HL-60/S4 treated with retinoic acid at 250 ng/mL for 4 days and 3 days (cell line): Measurements from ENCODE around the gene PCSK4.

Experiments used
- in situ Hi-C: fragments of 300-500 bp; cut with MboI; formaldehyde crosslinking; loops from 2 replicates; pipeline ENCODE4 v1.7.0; 2022; ENCODE audit warnings: low sequenced_read_pairs

The PCSK4 gene

DNA sequence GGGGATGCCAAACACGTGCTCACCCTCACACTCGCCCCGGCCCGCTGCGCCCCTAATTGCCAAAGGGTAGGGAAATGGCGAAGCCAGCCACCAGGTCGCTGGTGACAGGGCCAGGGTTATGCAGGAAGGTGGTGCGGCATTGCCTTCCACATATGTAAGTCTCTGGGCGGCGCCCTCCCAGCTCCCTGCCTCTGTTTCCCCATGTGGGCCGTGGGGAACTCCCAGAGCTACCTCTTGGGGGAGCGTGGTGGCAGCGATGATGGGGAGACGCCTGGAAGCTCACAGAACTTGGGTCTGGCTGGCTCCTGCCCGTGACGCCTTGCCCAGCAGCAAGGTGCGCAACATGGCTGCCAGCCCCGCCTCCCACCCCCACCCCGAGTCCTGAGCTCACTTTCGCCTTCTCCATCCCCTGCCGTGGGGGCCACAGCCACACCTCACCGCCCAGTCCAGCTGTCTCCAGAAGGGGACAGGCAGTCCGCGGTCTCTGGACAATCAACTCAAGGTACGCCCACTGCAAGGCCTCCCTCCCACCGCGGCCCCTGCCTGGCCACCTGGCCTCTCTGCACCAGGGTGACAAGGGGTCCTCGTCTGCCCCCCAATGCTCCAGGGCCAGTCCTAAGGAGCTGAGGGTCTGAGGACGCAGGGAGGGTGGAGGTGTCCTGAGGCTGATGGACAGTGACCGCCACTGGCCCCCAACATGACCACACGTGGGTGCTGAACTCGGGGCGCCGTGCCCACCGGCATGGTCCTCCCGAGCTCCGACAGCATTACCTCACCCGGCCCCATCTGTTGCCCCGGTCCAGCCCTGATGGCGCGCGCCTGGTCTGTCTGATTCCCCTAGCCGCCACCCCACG is 17.7 kb downstream of the PCSK4 start:
- in situ Hi-C loops = no loop called here

DNA sequence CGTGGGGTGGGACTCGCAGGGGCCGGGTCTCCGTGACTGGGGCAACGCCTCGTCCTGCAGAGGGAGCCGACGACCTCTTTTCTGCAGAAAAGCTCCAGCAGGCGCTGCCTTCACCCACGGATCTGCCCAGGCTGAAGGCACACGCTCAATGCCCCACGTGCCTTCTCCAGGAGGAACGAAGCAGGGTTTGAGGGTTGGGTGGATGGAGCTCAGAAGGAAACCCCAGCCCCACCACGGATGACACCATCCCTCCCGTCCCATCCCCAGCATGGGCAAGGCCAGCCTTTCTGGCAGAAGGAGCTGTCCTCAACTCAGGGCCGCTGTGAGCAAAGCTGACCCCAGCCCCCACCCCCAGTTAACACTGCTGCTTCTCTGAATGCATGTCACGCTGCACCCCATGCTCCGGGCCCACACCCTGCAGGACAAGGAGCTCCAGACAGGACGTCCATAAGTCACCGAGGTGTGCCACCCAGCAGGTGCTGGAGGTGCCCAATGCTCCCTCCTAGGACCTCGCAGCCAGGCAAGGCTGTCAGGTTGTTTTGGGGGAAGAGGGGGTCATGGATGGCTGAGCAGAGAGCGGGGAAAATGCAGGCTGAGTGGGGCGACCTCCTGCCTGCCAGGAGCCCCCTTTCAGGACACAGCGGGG is 18.5 kb downstream of the PCSK4 start:
- in situ Hi-C loops = no loop called here

DNA sequence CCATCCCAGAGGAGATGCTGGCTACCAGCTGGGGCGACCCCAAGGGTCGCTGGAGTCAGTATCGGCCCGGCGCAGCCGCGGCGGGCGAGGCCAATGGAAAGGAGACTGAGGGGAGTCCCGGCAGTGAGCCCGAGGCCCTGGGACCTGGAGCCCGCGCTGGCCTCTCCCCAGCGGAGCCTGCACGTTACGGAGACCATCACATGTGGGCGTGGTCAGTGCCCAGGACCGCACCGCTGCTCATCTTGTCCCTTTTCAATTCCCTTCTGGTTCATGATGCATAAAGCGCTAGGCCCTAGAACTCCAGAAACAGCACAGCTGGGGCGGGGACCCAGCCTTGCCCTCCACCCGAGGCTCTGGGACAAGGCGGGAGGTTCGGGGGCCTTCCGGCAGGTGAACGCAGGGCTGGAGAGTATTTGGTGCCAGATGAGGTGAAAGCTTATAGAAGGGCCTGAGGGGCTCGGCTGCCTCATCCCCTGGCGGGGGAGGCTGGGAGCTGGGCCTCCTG is 19.1 kb downstream of the PCSK4 start:
- in situ Hi-C loops = no loop called here

- in situ Hi-C loops = no loop called here
Observed at GRCh38 chr19:1470305-1471009, 19.7 kb downstream of the PCSK4 start.

DNA sequence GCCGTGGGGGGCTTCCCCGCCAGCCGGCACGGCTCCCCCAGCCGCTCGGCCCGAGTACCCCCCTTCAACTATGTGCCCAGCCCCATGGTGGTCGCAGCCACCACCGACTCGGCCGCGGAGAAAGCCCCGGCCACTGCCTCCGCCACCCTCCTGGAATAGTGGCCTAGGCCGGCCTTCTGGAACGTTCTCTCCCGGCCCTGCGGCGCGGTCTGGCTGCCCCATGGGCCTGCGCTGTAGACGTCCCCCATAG is 20.2 kb downstream of the PCSK4 start:
- in situ Hi-C loops = no loop called here

- in situ Hi-C loops = no loop called here
Observed at GRCh38 chr19:1469255-1470054, 20.7 kb downstream of the PCSK4 start.

DNA sequence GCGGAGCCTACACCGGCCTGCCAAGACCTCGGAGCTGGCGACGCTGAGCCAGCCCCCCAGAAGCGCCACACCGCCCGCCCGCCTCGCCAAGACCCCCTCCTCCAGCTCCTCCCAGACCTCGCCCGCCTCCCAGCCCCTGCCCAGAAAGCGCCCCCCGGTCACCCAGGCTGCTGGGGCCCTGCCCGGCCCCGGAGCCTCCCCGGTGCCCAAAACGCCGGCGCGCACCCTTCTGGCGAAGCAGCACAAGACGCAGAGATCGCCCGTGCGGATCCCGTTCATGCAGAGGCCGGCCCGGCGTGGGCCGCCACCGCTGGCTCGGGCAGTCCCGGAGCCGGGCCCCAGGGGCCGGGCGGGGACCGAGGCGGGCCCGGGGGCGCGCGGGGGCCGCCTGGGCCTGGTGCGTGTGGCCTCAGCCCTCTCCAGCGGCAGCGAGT is 21.3 kb downstream of the PCSK4 start:
- in situ Hi-C loops = no loop called here

- in situ Hi-C loops = no loop called here
Observed at GRCh38 chr19:1468274-1468820, 21.8 kb downstream of the PCSK4 start.

DNA sequence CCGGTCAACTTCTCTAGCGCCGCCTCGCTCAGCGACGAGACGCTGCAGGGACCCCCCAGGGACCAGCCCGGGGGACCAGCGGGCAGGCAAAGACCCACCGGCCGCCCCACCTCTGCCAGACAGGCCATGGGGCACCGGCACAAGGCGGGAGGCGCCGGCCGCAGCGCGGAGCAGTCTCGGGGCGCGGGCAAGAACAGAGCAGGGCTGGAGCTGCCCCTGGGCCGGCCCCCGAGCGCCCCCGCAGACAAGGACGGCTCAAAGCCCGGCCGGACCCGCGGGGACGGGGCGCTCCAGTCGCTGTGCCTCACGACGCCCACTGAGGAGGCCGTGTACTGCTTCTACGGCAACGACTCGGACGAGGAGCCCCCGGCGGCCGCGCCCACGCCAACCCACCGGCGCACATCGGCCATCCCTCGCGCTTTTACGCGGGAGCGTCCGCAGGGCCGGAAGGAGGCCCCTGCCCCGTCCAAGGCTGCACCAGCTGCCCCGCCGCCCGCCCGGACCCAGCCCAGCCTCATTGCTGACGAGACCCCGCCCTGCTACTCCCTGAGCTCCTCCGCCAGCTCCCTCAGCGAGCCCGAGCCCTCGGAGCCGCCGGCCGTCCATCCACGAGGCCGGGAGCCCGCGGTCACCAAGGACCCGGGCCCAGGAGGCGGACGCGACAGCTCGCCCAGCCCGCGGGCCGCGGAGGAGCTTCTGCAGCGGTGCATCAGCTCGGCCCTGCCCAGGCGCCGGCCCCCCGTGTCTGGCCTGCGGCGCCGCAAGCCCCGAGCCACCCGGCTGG is 22.5 kb downstream of the PCSK4 start:
- in situ Hi-C loops = no loop called here

GRCh38 chr19:1467215-1467489 is 23.0 kb downstream of the PCSK4 start:
- in situ Hi-C loops = no loop called here

GRCh38 chr19:1466461-1467214 is 23.5 kb downstream of the PCSK4 start:
- in situ Hi-C loops = no loop called here

DNA sequence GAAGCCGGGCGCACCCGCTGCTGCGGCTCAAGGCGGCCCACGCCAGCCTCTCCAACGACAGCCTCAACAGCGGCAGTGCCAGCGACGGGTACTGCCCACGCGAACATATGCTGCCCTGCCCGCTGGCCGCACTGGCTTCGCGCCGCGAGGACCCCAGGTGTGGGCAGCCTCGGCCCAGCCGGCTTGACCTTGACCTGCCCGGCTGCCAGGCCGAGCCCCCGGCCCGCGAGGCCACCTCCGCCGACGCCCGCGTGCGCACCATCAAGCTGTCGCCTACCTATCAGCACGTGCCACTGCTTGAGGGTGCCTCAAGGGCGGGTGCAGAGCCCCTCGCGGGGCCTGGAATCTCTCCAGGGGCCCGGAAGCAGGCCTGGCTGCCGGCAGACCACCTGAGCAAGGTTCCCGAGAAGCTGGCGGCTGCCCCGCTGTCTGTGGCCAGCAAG is 24.1 kb downstream of the PCSK4 start:
- in situ Hi-C loops = no loop called here

GRCh38 chr19:1465191-1466016 is 24.7 kb downstream of the PCSK4 start:
- in situ Hi-C loops = no loop called here

DNA sequence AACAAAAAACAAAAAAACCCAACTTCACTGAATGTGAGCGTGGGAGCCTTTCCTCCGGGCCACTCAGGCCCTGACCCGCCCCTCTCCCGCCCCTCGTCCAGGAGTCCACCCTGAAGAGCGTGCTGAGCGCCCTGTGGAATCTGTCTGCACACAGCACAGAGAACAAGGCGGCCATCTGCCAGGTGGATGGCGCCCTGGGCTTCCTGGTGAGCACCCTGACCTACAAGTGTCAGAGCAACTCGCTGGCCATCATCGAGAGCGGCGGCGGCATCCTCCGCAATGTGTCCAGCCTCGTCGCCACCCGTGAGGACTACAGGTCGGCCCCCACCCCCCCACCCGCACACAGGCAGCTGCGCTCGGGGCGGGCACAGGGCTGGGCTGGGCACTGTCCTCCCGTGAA is 28.3 kb downstream of the PCSK4 start:
- in situ Hi-C loops = no loop called here

- in situ Hi-C loops = no loop called here
Observed at GRCh38 chr19:1460033-1460995, 29.8 kb downstream of the PCSK4 start.

- in situ Hi-C loops = no loop called here
Observed at GRCh38 chr19:1459479-1459878, 30.7 kb downstream of the PCSK4 start.

GRCh38 chr19:1457892-1458291 is 32.3 kb downstream of the PCSK4 start:
- in situ Hi-C loops = no loop called here
